Lower leg skin (tissue), 3 donors: ENCODE results near the gene DPM3.

Source experiments
- POLR2A ChIP-seq, 2 donors: fragments of 450-650 bp; IDR thresholded peaks; one replicate each; pipeline ENCODE4 v1.6.1; 2016 to 2017; ENCODE audit warnings: antibody characterized with exemption in 2 of 2, mild to moderate bottlenecking in 1 of 2, moderate library complexity in 1 of 2
- TF ChIP-seq, protein P1 (sequence below), 3 donors: fragments of 450-650 bp; IDR thresholded peaks; one replicate each; pipeline ENCODE4 v1.5.1; 2016; ENCODE audit warnings: antibody characterized with exemption in 3 of 3, mild to moderate bottlenecking in 3 of 3, moderate library complexity in 2 of 3

DNA sequence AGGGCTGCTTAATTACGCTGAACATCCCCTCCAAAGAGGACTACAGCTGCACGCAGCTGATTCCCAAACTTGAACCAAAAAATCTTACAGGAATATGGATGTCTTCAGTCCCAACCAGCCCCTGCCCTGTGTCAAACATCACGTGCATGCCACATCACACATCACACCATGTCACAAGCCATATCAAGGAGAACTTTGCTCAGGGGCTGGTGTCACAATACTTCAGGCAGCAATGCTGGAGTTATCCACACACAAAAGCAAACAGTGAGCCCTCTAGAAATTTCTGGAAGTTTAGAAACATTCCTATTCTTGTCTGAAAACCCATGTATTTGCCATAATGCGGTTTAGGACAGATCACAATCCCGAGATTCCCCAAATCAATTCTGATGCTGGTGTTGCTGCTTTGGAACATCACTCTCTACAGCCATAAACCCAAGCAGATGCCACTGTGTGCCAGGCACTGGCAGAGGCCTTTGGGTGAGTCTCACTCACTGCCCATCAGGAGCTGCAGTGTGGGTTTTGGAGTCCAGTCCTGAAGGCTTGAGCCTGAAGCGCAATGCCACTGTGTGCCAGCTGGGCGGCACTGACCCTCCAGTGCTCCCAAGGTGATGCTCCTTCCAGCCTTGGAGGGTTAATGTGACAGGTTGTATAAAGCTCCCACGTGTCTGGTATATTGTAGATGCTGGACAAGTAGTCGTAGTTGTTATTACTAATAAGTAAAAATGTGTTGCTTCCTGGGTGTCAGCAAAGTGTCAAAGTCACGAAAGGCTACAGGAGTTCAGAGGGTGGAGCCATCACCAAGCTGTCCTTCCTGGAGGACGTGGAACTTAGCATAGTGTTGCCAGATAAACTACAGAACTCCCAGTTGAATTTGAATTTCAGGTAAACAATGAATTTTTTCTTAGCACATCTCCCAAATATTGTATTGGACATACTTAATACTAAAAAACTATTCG lies 32.7 kb downstream of the DPM3 start:
- TF ChIP-seq, protein P1, sequence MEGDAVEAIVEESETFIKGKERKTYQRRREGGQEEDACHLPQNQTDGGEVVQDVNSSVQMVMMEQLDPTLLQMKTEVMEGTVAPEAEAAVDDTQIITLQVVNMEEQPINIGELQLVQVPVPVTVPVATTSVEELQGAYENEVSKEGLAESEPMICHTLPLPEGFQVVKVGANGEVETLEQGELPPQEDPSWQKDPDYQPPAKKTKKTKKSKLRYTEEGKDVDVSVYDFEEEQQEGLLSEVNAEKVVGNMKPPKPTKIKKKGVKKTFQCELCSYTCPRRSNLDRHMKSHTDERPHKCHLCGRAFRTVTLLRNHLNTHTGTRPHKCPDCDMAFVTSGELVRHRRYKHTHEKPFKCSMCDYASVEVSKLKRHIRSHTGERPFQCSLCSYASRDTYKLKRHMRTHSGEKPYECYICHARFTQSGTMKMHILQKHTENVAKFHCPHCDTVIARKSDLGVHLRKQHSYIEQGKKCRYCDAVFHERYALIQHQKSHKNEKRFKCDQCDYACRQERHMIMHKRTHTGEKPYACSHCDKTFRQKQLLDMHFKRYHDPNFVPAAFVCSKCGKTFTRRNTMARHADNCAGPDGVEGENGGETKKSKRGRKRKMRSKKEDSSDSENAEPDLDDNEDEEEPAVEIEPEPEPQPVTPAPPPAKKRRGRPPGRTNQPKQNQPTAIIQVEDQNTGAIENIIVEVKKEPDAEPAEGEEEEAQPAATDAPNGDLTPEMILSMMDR (IDR thresholded peaks at IDR 0.05) = no peak
- TF ChIP-seq POLR2A (IDR thresholded peaks at IDR 0.05) = no peak
